Astrocyte of the cerebellum (primary cell): Measurements from ENCODE around the gene ADISSP.

ENCODE experiments used
- DNase-seq: peaks from one replicate; pipeline ENCODE4 v3.0.0-alpha.2; 2011; ENCODE audit warnings: low read depth
- H3K4me3 ChIP-seq: 2 replicates; pipeline ENCODE4 v1.5.1; 2011; ENCODE audit warnings: mild to moderate bottlenecking, low read depth, low read length, moderate library complexity
- in situ Hi-C: cut with HindIII; loops from 2 replicates; pipeline ENCODE4 v1.10.0; 2017; ENCODE audit warnings: low sequenced_read_pairs
- TF ChIP-seq, protein P1 (sequence below): IDR thresholded peaks from 2 replicates; pipeline ENCODE4 v1.5.1; 2012; ENCODE audit warnings: low read length, low read depth, moderate library complexity, mild to moderate bottlenecking; ENCODE audit errors: missing control alignments

Gene ADISSP

GRCh38 chr20:3728354-3728753 lies 39.2 kb downstream of the ADISSP start:
- no peak overlapping the region for H3K4me3 ChIP-seq
- TF ChIP-seq, protein P1, sequence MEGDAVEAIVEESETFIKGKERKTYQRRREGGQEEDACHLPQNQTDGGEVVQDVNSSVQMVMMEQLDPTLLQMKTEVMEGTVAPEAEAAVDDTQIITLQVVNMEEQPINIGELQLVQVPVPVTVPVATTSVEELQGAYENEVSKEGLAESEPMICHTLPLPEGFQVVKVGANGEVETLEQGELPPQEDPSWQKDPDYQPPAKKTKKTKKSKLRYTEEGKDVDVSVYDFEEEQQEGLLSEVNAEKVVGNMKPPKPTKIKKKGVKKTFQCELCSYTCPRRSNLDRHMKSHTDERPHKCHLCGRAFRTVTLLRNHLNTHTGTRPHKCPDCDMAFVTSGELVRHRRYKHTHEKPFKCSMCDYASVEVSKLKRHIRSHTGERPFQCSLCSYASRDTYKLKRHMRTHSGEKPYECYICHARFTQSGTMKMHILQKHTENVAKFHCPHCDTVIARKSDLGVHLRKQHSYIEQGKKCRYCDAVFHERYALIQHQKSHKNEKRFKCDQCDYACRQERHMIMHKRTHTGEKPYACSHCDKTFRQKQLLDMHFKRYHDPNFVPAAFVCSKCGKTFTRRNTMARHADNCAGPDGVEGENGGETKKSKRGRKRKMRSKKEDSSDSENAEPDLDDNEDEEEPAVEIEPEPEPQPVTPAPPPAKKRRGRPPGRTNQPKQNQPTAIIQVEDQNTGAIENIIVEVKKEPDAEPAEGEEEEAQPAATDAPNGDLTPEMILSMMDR, result no peak
- in situ Hi-C loops, result no loop called here
- DNase-seq, result no peak

DNA sequence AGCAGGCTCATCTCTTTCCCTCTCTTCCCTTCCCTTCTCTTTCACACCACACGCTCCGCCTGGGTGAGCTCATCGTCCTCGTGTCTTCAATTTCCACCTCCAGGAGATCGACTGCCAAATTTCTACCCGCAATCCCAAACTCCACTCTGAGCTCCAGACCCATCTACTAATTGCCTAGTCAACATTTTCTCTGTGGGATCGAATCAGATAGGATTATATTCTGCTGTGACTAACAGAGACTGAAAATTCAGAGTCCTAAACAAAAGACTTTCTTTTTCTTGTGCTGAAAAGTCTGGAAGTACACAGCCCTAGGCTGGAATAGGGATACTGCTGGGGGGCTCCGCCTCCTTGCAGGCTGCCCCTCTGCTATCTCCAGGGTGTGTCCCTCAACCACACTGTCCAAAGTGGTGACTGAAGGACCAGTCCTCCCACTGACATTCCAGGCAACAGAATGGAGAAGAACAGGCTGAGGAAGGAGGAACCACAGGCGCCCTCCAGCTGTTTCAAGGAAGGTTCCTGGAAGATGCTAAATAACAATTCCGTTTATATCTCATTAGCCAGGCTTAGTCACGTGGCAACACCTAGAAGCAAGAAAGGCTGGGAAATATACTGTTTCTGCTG lies 40.0 kb downstream of the ADISSP start:
- DNase-seq, result peak; percentile 32
- TF ChIP-seq, protein P1, result no peak
- H3K4me3 ChIP-seq, result no peak overlapping the region
- in situ Hi-C loops, result no loop called here

DNA sequence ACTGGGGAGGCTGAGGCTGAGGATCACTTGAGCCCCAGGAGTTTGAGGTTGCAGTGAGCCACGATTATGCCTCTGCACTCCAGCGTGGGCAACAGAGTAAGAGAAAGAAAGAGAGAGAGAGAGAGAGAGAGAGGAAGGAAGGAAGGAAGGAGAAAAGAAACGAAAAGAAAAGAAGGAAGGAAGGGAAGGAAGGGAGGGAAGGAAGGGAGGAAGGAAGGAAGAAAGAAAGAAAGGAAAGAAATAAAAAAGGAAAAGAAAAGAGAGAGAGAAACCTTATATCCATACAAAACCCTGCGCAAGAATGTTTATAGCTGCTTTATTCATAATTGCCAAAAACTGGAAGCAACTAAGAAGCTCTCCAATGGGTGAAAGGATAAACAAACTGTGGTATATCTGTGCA lies 43.2 kb downstream of the ADISSP start:
- TF ChIP-seq, protein P1, result no peak
- in situ Hi-C loops, result no loop called here

GRCh38 chr20:3723284-3723683 lies 44.3 kb downstream of the ADISSP start:
- in situ Hi-C loops, result no loop called here
- DNase-seq, result no peak
- no peak overlapping the region for H3K4me3 ChIP-seq
- TF ChIP-seq, protein P1, result no peak

More for the DNA sequence above, 43.2 kb downstream of the ADISSP start:
- H3K4me3 ChIP-seq, result no peak overlapping the region
- DNase-seq, result no peak

GRCh38 chr20:3721912-3722311 lies 45.6 kb downstream of the ADISSP start:
- in situ Hi-C loops, result no loop called here
- no peak overlapping the region for H3K4me3 ChIP-seq
- no peak for DNase-seq
- TF ChIP-seq, protein P1, result no peak

- TF ChIP-seq, protein P1, result no peak
- H3K4me3 ChIP-seq, result no peak overlapping the region
- in situ Hi-C loops, result no loop called here
- no peak for DNase-seq
These were observed 46.9 kb downstream of the ADISSP start for GRCh38 chr20:3720626-3721025.
